Parathyroid adenoma (tissue), 2 donors: ENCODE results near the gene AKAP17A.

Experiments
- H2AFZ ChIP-seq: fragments of 300-600 bp; sonication (generic); one replicate; pipeline ENCODE4 v1.7.0; 2017; ENCODE audit warnings: antibody characterized with exemption, mild to moderate bottlenecking
- H3K27ac ChIP-seq: fragments of 300-600 bp; sonication (generic); one replicate; pipeline ENCODE4 v1.7.0; 2017
- H3K27me3 ChIP-seq: fragments of 300-600 bp; sonication (generic); one replicate; pipeline ENCODE4 v1.7.0; 2017; ENCODE audit warnings: low read length; ENCODE audit not compliant: control insufficient read depth, insufficient read depth
- H3K36me3 ChIP-seq: fragments of 300-600 bp; sonication (generic); one replicate; pipeline ENCODE4 v1.7.0; 2017; ENCODE audit warnings: low read length; ENCODE audit not compliant: control insufficient read depth, insufficient read depth
- H3K4me1 ChIP-seq: fragments of 300-600 bp; sonication (generic); one replicate; pipeline ENCODE4 v1.7.0; 2017; ENCODE audit warnings: control low read depth
- H3K4me2 ChIP-seq: fragments of 300-600 bp; sonication (generic); one replicate; pipeline ENCODE4 v1.7.0; 2017; ENCODE audit warnings: low read length
- H3K4me3 ChIP-seq: fragments of 300-600 bp; sonication (generic); one replicate; pipeline ENCODE4 v1.7.0; 2017; ENCODE audit warnings: low read depth, low read length
- H3K79me2 ChIP-seq: fragments of 300-600 bp; sonication (generic); one replicate; pipeline ENCODE4 v1.7.0; 2017; ENCODE audit warnings: control low read depth
- H3K9ac ChIP-seq: fragments of 300-600 bp; sonication (generic); one replicate; pipeline ENCODE4 v1.7.0; 2017; ENCODE audit warnings: mild to moderate bottlenecking
- H3K9me3 ChIP-seq: fragments of 300-600 bp; sonication (generic); one replicate; pipeline ENCODE4 v1.7.0; 2017; ENCODE audit warnings: low read length; ENCODE audit not compliant: control insufficient read depth
- CTCF ChIP-seq: fragments of 300-600 bp; sonication (generic); IDR thresholded peaks from one replicate; pipeline ENCODE4 v1.7.0; 2017; ENCODE audit warnings: antibody characterized with exemption, mild to moderate bottlenecking
- donor health status: primary hyperparathyroidism.

AKAP17A gene

GRCh38 chrX:1609311-1609710 lies 17.9 kb downstream of the AKAP17A start:
- H3K27ac ChIP-seq: no peak overlapping the region
- H3K9me3 ChIP-seq: no peaks in the 10 kb centered on the region
- no peaks in the 10 kb centered on the region for H3K4me1 ChIP-seq
- no peak overlapping the region for H3K4me3 ChIP-seq
- H3K4me2 ChIP-seq: no peak overlapping the region
- no peak overlapping the region for H3K9ac ChIP-seq
- TF ChIP-seq CTCF: no peak
- H3K36me3 ChIP-seq: no peaks in the 10 kb centered on the region
- no peaks in the 10 kb centered on the region for H3K27me3 ChIP-seq
- no peaks in the 10 kb centered on the region for H3K79me2 ChIP-seq
- no peak overlapping the region for H2AFZ ChIP-seq

DNA sequence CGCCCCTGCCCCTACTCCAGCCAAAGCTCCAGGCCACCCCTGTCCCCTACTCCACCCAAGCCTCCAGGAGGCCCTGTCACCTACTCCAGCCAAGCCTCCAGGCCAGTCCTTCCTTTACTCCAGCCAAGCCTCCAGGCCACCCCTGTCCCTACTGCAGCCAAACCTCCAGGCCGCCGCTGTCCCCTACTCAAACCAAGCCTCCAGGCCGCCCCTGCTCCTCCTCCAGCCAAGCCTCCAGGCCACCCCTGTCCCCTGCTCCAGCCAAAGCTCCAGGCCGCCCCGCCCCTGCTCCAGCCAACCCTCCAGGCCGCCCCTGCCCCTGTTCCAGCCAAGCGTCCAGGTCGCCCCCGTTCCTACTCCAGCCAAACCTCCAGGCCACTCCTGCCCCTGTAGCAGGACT lies 18.4 kb downstream of the AKAP17A start:
- Histone ChIP-seq H3K79me2 (no peaks in the 10 kb centered on the region), H3K36me3 (no peaks in the 10 kb centered on the region), H3K4me2 (no peak overlapping the region), H3K27ac (no peak overlapping the region), H2AFZ (no peak overlapping the region), H3K4me3 (no peak overlapping the region), H3K4me1 (no peaks in the 10 kb centered on the region), H3K9ac (no peak overlapping the region), H3K9me3 (no peaks in the 10 kb centered on the region), H3K27me3 (no peaks in the 10 kb centered on the region)
- TF ChIP-seq CTCF: no peak

GRCh38 chrX:1610166-1610565 lies 18.8 kb downstream of the AKAP17A start:
- H3K79me2 ChIP-seq: no peaks in the 10 kb centered on the region
- no peak overlapping the region for H3K4me2 ChIP-seq
- H3K9me3 ChIP-seq: no peaks in the 10 kb centered on the region
- no peak for TF ChIP-seq CTCF
- H3K27me3 ChIP-seq: no peaks in the 10 kb centered on the region
- H3K9ac ChIP-seq: no peak overlapping the region
- no peak overlapping the region for H3K27ac ChIP-seq
- no peak overlapping the region for H2AFZ ChIP-seq
- no peaks in the 10 kb centered on the region for H3K36me3 ChIP-seq
- no peaks in the 10 kb centered on the region for H3K4me1 ChIP-seq
- H3K4me3 ChIP-seq: no peak overlapping the region

- Histone ChIP-seq H3K36me3 (no peaks in the 10 kb centered on the region), H3K4me2 (no peak overlapping the region), H3K27ac (no peak overlapping the region), H3K9ac (no peak overlapping the region), H2AFZ (no peak overlapping the region), H3K9me3 (no peaks in the 10 kb centered on the region), H3K4me1 (no peaks in the 10 kb centered on the region), H3K4me3 (no peak overlapping the region), H3K27me3 (no peaks in the 10 kb centered on the region), H3K79me2 (no peaks in the 10 kb centered on the region)
- no peak for TF ChIP-seq CTCF
These were observed 19.3 kb downstream of the AKAP17A start for GRCh38 chrX:1610736-1611135.

DNA sequence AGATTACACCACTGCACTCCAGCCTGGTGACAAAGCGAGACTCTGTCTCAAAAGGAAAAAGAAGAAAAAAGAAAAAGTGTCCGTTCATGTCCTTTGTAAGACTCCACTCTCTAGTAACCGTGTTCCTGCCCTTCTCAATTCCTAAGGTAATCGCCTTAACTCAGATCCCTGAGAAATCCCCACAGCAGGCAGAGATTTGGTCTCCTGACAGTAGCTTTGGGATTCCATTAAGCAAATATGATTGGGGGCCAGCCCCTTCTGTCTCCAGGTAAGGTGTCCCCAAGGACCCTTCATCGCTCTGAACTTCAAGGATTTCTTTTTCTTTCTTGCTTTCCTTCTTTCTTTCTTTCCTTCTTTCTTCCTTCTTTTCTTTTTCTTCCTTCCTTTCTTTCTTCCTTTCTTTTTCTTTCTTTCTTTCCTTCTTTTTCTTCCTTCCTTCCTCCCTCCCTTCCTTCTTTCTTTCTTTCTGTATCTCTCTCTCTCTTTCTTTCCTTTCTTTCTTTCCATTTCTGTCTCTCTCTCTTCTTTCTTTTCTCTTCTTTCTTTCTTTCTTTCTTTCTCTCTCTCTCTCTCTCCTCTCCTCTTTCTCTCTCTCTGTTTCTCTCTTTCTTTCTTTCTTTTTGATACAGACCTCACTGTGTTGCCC lies 21.4 kb downstream of the AKAP17A start:
- no peaks in the 10 kb centered on the region for H3K79me2 ChIP-seq
- no peak overlapping the region for H2AFZ ChIP-seq
- no peaks in the 10 kb centered on the region for H3K4me1 ChIP-seq
- no peak overlapping the region for H3K9ac ChIP-seq
- no peaks in the 10 kb centered on the region for H3K36me3 ChIP-seq
- no peak for TF ChIP-seq CTCF
- H3K27ac ChIP-seq: no peak overlapping the region
- H3K9me3 ChIP-seq: no peaks in the 10 kb centered on the region
- H3K4me3 ChIP-seq: no peak overlapping the region
- H3K4me2 ChIP-seq: no peak overlapping the region
- no peaks in the 10 kb centered on the region for H3K27me3 ChIP-seq
